ENCODE results near the gene DSCAML1. TPM values are rescaled to one million over a fixed set of nuclear protein-coding genes. Genes with fewer than 3 reads are reported as not detected.

DSCAML1 gene
- total and polyA plus RNA-seq, 4 donors: 0.18 to 1.5 (median 1.1) TPM

GRCh38 chr11:117396970-117397369 lies 400.0 kb downstream of the DSCAML1 start:
- TF ChIP-seq, protein P1, sequence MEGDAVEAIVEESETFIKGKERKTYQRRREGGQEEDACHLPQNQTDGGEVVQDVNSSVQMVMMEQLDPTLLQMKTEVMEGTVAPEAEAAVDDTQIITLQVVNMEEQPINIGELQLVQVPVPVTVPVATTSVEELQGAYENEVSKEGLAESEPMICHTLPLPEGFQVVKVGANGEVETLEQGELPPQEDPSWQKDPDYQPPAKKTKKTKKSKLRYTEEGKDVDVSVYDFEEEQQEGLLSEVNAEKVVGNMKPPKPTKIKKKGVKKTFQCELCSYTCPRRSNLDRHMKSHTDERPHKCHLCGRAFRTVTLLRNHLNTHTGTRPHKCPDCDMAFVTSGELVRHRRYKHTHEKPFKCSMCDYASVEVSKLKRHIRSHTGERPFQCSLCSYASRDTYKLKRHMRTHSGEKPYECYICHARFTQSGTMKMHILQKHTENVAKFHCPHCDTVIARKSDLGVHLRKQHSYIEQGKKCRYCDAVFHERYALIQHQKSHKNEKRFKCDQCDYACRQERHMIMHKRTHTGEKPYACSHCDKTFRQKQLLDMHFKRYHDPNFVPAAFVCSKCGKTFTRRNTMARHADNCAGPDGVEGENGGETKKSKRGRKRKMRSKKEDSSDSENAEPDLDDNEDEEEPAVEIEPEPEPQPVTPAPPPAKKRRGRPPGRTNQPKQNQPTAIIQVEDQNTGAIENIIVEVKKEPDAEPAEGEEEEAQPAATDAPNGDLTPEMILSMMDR (IDR thresholded peaks at IDR 0.05; ENCODE audit: control extremely low read depth, extremely low read depth): no peak

DNA sequence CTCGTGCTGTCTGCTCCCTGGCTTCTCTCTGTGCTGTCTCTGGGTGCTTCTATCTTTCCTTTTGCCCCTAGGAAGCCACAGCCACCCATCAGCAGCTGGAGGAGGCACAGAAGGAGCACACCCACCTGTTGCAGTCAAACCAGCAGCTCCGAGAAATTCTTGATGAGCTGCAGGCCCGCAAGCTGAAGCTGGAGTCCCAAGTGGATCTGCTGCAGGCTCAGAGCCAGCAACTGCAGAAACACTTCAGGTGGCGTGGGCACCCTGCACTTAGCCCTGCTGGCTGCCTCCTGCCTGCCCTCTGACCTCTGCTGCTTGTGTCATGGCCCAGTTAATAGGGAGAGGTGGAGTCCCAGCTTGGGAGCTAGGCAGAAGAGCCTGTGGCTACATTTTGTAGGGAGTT lies 401.5 kb downstream of the DSCAML1 start:
- H3K27ac ChIP-seq (ENCODE audit: low read depth in 1 of 2, low read length in 1 of 2): no peak overlapping the region
- peaks cover 0 to 17% (median 3%) of the 10 kb centered on the region in 4 donors for H3K9me3 ChIP-seq (ENCODE audit: control insufficient read depth in 4 of 4, insufficient read depth in 3 of 4, low read length in 3 of 4)
- TF ChIP-seq, protein P1 (IDR thresholded peaks at IDR 0.05; ENCODE audit: control extremely low read depth, extremely low read depth): no peak
- no peak overlapping the region for H3K9ac ChIP-seq (ENCODE audit: insufficient read depth in 1 of 2, low read length in 2 of 2)
- no peak for DNase-seq
- peaks cover 17 to 73% (median 44%) of the 10 kb centered on the region in 4 donors for H3K36me3 ChIP-seq (ENCODE audit: control insufficient read depth in 4 of 4, insufficient read depth in 4 of 4, low read length in 4 of 4)
- H3K27me3 ChIP-seq (ENCODE audit: control insufficient read depth in 3 of 3, insufficient read depth in 3 of 3, low read length in 2 of 3): no peaks in the 10 kb centered on the region
- no peaks in the 10 kb centered on the region for H3K4me1 ChIP-seq (ENCODE audit: control insufficient read depth in 5 of 5, insufficient read depth in 5 of 5, low read length in 5 of 5)
- WGBS, 2 donors: 94 to 95% methylated on average over 4 of the region's 4 CpGs
- no peak for ATAC-seq (ENCODE audit: insufficient read depth, low FRiP score)
- H3K4me3 ChIP-seq: no peak overlapping the region

More at GRCh38 chr11:117396970-117397369, 400.0 kb downstream of the DSCAML1 start:
- H3K9me3 ChIP-seq (ENCODE audit: control insufficient read depth in 4 of 4, insufficient read depth in 3 of 4, low read length in 3 of 4): peaks cover 0 to 15% (median 3%) of the 10 kb centered on the region in 4 donors
- DNase-seq: no peak
- no peak overlapping the region for H3K4me3 ChIP-seq
- H3K27ac ChIP-seq (ENCODE audit: low read depth in 1 of 2, low read length in 1 of 2): no peak overlapping the region
- no peaks in the 10 kb centered on the region for H3K27me3 ChIP-seq (ENCODE audit: control insufficient read depth in 3 of 3, insufficient read depth in 3 of 3, low read length in 2 of 3)
- H3K9ac ChIP-seq (ENCODE audit: insufficient read depth in 1 of 2, low read length in 2 of 2): no peak overlapping the region
- no peak for ATAC-seq (ENCODE audit: insufficient read depth, low FRiP score)
- peaks cover 13 to 59% (median 36%) of the 10 kb centered on the region in 4 donors for H3K36me3 ChIP-seq (ENCODE audit: control insufficient read depth in 4 of 4, insufficient read depth in 4 of 4, low read length in 4 of 4)
- H3K4me1 ChIP-seq (ENCODE audit: control insufficient read depth in 5 of 5, insufficient read depth in 5 of 5, low read length in 5 of 5): no peaks in the 10 kb centered on the region
- 99% methylated on average over 8 of the region's 8 CpGs for WGBS, 2 donors

DNA sequence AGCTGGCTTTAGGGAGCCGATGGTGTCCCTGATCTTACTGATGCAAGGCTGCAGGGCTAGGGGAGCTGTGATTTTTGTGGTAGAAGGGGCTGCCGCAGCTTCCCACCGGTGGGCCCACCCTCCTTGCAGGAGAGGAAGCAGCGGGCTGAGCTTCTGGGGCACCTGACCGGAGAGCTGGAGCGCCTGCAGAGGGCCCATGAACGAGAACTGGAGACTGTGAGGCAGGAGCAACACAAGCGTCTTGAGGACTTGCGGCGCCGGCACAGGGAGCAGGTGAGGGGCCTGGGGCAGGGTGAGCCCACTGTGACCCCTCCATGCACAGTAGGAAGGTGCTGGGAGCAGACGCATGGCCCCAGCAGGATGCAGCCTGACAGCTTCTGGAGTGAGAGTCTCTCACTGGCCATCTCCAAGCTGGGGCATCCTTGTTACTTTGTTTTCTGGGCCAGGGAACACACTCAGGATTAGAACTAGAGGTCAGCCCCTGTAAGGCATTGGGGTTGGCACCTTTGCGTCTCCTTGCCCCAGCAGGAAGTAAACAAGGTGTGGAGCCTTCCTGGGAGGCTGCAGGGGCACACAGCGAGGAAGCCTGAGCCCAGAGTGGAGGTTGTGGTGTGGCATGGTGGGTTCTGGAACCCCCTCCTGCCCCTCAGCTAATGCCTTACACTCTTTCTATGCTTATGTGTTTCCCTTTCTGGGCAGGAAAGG lies 402.6 kb downstream of the DSCAML1 start:
- Histone ChIP-seq H3K9me3 (ENCODE audit: control insufficient read depth in 4 of 4, insufficient read depth in 3 of 4, low read length in 3 of 4) (peaks cover 0 to 17% (median 3%) of the 10 kb centered on the region in 4 donors), H3K9ac (ENCODE audit: insufficient read depth in 1 of 2, low read length in 2 of 2) (no peak overlapping the region), H3K4me1 (ENCODE audit: control insufficient read depth in 5 of 5, insufficient read depth in 5 of 5, low read length in 5 of 5) (no peaks in the 10 kb centered on the region), H3K27me3 (ENCODE audit: control insufficient read depth in 3 of 3, insufficient read depth in 3 of 3, low read length in 2 of 3) (no peaks in the 10 kb centered on the region), H3K27ac (ENCODE audit: low read depth in 1 of 2, low read length in 1 of 2) (no peak overlapping the region), H3K4me3 (no peak overlapping the region), H3K36me3 (ENCODE audit: control insufficient read depth in 4 of 4, insufficient read depth in 4 of 4, low read length in 4 of 4) (peaks cover 17 to 75% (median 47%) of the 10 kb centered on the region in 4 donors)
- TF ChIP-seq, protein P1 (IDR thresholded peaks at IDR 0.05; ENCODE audit: control extremely low read depth, extremely low read depth): no peak
- DNase-seq (no peak), ATAC-seq (ENCODE audit: insufficient read depth, low FRiP score) (no peak)
- 93 to 95% methylated on average over 14 of the region's 14 CpGs for WGBS, 2 donors
